Measurements from ENCODE around the gene EMSY.

Gene EMSY

DNA sequence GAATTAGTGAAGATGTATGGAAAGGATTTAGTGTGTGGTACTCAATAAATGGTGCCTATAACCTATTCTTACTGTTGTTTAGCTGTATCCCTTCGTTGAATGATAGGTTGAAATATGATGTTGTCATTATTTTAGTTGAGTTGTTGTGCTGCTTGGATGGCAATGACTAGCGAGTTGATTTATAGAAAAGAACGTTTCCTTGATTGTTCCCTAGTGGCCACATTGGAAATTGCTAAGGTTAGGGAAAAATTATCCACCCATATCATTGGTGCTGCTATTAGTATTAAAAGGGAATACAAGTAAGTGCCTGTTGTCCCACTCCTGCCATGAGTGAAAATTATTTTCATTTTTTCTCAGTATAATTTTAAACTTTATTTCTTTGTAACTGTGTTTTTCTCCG is 14.5 kb downstream of the EMSY start:
- DNase-seq, result peak; percentile 33

- DNase-seq, result no peak
Observed at GRCh38 chr11:76459846-76460245, 15.0 kb downstream of the EMSY start.

DNA sequence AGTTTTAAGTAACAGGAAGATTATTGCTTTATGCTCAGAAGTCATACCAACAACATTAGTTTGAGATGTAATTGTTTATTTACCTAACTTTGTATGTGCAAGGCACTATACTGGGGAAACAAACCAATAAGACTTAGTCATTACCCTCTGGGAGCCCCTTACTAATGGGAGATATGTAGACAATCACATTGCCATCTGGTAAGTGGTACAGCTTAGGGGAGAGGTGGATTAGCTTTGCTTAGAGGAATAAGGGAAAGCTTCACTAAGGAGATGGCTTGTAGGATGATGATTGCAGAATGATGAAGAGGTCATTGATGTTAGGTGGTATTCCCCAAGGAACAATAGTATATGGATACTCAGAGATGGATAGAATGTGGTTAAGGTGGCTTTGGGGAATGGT is 17.5 kb downstream of the EMSY start:
- no peak for DNase-seq

DNA sequence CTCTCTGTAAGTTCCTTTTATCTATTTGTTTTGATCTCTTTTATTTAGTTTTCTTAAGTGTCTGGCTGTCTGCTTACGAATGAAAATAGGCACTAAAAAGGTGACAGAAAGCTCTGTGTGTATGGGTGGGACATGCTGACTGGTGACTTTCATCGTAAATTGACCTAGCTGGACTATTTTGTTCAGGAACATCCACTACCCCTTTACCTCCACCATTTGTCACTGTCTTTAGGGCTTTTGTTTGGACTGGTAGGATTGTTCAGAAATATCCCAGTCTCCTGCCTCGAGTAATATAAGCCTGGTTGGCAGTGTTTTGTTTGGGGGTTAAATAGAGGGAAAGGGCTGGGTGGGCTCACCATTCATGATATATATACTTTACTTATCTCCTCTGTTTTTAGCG is 20.9 kb downstream of the EMSY start:
- DNase-seq, result no peak

DNA sequence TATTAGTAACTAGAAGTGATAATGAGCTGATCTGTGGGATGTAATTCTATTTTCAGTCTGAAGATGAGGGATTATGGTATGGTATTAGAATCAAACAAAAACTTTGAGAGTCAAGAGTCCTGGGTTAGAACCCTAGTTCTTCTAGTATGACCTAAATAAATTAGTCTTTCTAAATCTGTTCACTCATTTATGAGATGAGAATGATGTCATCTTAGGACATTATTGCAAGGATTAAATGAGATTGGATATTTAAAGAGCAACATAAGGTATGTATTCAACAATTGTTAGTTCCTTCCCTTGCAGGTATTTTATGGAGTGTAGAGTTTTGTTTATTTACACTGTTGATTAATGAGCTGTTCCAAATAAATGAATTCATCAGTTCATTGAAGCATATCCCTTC is 21.8 kb downstream of the EMSY start:
- DNase-seq, result no peak

DNA sequence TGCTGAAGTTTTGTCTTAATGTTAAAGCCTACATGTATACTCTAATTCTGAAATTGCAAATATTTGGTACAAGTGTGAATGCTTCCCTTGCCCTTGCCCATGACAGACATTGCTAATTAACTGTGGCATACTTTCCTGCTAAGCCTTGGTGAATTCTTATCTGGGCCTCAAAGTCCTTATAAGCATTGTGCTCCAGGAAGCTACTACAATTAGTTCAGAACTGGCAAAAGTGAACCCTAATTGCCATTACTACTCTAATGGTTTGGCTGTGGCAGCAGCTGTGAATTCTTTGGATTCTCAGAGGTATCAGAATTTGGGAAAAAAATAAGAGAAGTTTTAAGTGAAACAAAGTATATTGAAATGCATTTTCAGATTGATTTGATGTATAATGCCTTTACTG is 24.3 kb downstream of the EMSY start:
- DNase-seq, result no peak

GRCh38 chr11:76471382-76471781 is 26.6 kb downstream of the EMSY start:
- DNase-seq, result no peak

- DNase-seq, result no peak
Observed at GRCh38 chr11:76480241-76480640, 35.4 kb downstream of the EMSY start.

GRCh38 chr11:76491644-76492043 is 46.8 kb downstream of the EMSY start:
- DNase-seq, result no peak

- no peak for DNase-seq
Observed at GRCh38 chr11:76493040-76493439, 48.2 kb downstream of the EMSY start.

DNA sequence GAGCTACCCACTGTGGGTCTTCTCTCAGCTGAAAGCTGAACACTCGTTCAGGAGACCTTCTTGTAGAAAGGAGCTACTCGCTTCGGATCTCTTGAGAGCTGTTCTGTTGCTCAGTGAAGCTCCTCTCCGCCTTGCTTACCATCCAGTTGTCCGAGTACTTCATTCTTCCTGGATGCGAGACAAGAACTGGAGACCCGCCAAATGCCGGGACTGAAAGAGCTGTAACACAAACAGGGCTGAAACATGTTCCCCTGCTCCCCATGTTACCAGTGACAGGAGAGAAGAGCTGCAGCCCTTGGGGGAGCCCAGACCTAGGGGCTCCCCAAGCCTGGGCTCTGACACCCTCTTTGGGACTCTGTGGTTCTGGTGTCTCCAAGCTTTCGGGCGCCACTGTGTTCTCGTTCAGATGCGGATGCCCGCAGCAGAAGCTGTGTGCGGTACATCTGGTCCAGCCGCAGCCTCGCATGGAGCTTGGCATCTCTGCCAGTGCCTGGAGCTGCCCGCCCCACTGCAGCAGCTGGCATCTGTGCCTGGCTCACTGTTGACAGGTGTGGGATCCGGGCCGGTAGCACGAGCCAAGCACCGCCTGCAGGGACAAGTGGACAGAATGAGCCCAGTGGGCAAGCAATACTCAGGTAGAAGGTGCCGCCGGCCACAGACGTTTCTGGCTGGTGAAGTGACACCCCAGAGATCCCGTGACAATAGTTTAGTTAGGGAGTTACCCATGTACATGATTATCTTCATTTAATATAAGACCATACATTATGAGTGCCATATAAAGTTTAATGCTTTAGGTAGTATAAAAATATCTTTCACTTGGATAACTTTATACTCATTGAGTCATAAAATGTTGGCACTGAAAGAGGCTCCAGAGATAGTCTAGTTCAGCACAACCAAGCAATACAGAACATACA is 49.1 kb downstream of the EMSY start:
- no peak for DNase-seq

DNA sequence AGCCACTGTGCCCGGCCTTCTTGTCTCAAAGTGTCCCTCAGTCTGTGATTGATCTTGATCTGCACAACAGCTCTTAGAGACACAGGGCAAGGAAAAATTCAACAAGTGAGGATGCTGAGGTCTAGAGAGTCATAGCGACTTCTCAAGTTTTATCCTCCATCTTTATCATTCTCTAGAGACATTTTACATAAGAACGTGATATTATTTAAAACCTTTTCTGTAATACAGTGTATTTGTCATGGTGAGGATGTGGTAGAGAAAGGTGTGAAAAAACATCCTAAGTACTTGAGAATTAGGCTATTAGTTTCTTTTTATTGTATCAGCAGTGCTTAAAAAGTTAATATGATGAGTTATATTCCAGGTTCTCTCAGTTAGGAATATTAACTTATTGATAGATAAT is 50.2 kb downstream of the EMSY start:
- DNase-seq, result no peak

GRCh38 chr11:76496174-76496573 is 51.4 kb downstream of the EMSY start:
- no peak for DNase-seq

DNA sequence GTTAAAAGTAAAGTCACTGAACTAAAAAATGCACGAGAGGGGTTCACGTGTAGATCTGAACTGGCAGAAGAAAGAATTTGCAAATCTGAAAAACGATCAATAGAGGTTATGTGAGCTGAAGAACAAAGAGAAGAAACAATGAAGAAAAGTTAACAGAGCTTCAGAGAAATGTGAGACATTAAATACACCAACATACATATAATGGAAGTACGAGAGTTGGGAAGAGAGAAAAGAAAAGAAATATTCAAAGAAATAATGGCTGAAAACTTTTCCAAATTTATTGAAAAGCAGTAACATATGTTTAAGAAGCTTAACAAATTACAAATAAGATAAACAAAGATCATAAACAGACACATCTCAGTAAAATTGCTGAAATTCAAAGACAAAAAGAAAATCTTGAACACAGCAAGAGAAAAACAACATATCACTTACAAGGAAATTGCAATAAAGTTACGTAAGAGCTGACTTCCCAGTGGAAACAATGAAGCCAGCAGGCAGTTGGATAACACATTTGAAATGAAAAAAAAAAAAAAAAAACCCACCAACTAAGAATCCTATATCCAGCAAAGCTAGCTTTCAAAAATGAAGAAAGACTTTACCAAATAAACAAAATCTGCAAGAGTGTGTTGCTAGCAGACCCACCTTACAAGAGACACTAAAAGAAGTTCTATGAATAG is 56.8 kb downstream of the EMSY start:
- DNase-seq, result no peak

DNA sequence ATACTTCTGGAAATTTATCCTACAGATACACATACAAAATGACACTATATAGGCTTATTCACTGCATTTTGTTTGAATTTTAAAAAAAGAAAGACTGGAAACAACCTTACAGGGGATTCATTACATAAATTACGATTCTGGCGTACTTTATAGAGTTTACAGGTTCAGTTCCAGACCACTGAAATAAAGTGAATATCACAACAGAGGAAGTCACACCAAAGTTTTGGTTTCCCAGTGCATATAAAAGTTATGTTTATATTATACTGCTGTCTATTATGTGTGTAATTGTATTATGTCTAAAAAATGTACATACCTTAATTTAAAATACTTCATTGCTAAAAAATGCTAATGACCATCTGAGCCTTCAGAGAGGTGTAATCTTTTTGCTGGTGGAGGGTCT is 62.0 kb downstream of the EMSY start:
- no peak for DNase-seq

DNA sequence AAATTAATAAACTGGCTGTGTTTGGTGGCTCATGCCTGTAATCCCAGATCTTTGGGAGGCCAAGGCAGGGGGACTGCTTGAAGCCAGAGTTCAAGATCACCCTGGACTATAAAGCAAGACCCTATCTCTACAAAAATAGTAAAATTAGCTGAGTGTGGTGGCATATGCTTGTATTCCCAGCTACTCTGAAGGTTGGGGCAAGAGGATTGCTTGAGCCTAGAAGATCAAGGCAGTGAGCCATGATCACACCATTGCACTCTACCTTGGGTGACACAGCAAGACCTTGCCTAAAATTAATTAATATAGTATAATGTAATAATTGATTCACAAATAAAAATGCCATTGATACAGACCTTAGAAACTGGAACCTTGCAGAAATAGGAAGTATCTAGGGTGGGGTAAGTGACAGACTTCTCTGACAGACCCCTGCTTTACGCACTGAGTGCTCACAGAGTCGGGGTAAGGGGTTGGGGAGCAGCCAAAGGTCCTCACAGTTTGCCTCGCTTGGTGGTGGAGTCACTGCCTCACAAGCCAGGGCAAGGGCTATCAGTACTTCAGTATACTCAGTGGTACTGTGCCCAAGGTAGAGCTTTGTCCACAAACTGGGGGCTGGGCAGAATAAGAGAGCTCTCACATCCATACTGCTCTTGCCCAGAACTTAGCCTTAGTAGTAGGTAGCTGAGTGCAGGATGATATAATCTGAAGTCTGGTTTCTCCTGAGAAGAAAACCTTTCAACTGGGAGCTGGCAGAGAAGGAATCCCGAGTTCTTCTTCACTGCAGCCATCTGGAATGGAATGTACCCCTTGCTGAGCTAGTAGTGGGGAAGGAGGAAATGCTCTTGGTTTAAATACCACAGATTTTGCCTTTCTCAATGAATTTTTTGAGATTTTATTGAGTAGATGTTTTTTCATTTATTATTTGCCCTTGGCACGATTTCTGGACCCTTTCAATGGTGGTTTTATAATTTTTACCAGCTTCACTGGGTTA is 65.5 kb downstream of the EMSY start:
- no peak for DNase-seq

DNA sequence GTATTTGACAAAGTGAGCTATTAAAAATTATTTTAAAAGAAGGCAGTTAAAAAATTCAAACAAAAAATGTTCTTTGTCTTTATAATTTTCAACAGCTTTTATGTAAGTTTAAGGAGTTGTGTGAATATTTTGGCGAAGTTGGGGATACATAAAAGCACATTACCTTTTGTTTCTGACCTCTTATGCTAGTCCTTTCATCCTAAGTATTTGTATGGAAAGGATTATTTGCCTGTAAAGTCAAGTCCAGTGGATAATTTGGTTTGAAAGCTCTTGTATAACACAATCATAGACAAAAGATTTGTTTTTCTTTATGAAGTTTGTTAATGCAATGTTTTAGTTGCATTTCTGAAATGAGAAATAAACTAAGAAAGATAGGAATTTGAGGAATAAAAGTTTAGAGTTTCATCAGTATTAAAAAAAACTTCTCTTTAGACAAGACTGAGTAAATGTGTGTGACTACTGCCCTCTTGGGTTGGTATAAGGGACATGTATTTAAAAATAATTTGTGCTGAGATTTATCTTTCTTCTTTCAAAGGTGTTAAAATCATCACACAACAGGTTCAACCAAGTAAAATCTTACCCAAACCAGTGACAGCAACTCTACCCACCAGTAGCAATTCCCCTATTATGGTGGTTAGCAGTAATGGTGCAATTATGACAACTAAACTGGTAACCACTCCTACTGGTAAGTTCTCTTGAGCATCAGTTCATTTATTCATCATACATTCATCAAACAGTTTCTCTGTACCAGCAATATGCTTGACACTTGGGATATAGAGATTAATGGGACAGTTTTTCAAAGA is 68.2 kb downstream of the EMSY start:
- peak; percentile 49 for DNase-seq

- DNase-seq, result no peak
Observed at GRCh38 chr11:76513654-76514034, 68.8 kb downstream of the EMSY start.

DNA sequence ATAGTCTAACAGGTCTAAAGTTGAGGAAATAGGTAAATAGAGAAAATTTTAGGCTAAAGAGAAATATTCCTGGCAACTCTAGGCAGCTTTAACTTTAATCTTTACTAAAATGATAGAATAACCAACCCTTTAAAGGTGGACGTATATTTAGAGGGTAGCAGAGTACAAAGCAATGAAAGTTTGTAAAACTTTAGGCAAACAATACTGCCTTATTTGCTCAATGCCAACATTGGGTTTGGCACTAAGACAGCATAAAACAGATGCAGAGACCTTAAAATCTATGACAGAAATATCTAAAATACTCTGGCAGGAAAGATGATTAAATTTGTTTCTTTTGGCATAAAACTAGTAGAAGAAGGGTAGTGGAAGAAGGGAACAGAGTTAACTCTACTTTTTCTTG is 70.7 kb downstream of the EMSY start:
- DNase-seq, result no peak

DNA sequence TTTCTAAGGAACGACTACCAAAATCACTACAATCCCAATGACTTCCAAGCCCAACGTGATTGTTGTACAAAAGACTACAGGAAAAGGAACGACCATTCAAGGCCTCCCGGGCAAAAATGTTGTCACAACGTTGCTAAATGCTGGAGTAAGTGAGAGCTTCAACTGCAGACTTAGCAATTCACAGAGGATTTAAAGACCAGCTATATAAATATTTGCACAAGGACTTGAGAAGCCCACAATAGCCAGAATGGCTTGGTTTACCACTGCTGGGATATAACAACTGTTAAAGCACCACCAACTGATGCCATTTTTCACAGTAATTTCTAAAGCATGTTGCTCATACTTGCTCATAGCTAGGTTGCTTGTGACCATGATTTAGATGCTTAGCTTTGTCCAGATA is 78.3 kb downstream of the EMSY start:
- no peak for DNase-seq

DNA sequence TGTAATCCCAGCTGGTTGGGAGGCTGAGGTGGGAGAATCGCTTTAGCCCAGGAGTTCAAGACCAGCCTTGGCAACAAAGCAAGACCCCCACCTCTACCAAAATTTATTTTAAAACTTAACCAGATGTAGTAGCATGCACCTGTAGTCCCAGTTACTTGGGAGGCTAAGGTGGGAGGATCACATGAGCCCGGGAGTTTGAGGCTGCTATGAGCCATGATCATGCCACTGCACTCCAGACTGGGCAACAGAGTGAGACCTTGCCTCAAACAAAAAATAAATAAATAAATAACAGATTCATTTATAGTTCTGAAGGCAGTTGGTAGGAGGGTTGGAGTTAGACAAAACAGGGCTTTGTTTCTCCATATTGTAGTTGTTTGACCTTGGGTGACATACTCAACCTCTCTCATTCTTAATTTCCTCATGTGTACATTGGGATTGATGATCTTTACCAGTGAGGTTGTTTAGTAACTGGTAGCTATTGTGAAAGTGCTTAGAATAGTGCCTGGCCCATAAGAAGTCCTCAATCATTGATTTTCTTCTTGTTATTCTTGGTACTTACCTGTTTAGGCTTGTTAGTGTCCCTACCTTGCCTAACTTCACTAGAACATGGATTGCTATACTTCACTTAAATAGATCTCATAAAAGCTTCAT is 79.1 kb downstream of the EMSY start:
- DNase-seq, result no peak

GRCh38 chr11:76524461-76524860 is 79.6 kb downstream of the EMSY start:
- peak; percentile 25 for DNase-seq

Measured in hematopoietic multipotent progenitor cell treated with erythropoietin and hydrocortisone succinate and interleukin-3 and kit ligand, for 6 days (in vitro differentiated cells).